Skin of body (tissue), 2 donors: ENCODE results near the gene KRTAP5-6. TPM values are rescaled to one million over a fixed set of nuclear protein-coding genes. Genes with fewer than 3 reads are reported as not detected.

Source experiments
- DNase-seq: peaks from one replicate; lab custom pipeline; 2025; lab: John Stamatoyannopoulos, UW
- total RNA-seq: library from RNA; depleted of rRNA; stranded (reverse); fragments of >200 nt; gene quantifications from one replicate; pipeline ENCODE4 v1.2.3, GENCODE V29; 2014

The KRTAP5-6 gene, protein sequence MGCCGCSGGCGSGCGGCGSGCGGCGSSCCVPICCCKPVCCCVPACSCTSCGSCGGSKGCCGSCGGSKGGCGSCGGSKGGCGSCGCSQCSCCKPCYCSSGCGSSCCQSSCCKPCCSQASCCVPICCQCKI
- not detected for total RNA-seq

DNA sequence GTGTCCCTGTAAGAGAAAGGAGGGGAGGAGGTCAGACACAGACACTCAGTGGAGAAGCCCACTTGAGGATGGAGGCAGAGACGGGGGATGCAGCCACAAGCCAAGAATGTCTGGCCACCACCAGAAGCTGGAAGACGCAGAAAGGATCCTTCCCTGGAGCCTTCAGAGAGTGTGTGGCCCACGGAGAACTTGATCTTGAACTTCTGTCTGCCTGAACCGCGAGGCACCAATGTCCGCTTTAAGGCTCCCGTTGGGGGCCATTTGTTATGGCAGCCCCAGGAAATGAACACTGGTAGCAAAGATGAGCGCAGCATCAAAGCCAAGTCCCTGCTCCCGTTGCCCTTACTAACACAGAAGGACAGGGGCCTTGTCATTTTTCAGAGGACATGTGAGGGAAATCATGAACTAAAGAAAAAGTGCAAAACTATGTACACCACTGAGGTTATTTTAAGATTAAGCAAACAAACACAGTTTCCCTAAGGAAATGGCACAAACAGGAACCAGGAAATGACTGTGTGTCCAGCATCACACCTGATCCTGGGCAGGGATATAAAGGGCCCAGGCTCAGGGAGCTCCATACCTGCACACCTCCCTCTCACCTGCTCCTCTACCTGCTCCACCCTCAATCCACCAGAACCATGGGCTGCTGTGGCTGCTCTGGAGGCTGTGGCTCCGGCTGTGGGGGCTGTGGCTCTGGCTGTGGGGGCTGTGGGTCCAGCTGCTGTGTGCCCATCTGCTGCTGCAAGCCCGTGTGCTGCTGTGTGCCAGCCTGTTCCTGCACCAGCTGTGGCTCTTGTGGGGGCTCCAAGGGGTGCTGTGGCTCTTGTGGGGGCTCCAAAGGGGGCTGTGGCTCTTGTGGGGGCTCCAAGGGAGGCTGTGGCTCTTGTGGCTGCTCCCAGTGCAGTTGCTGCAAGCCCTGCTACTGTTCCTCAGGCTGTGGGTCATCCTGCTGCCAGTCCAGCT lies at the start of gene KRTAP5-6:
KRTAP5-6 (plus strand) TSS at position 588 of the 963 bp plus-strand sequence; CDS start at position 639, 51 bp downstream.
- DNase-seq, result no peak

DNA sequence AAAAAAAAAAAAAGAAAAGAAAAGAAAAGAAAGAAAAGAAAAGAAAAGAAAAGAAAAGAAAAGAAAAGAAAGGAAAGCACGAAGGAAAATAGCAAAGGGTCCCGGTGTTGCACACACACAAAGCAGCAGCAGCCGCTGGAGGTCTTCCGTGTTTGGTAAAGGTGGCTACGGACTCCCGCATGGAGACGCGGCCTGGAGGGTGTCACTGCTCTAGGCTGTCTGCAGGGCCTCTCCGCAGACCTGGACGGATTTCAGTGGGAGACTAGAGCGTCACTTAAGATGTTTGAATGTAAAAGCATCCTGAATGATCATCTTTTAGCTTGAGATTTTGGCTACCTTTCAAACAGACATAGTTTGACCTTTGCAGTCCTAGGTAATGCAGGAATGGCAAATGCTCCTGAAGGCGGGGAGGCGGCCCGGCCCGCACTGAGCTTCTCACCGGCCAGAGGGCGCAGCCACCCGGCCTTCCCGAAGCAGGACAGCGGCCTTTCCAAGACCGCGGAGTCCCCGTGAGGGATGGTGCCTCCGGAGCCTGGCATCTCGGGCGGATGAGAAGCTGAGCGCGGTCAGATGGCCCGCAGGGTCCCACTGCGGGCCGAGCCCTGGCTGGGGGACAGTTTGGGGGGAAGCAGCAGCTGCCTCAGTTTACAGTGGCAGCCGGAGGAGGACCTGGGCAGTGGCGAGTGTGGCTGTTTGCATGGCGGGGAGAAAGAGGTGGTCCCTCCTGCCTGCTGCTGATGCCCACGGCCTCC lies 48.9 kb upstream of the KRTAP5-6 start:
- DNase-seq, result no peak

DNA sequence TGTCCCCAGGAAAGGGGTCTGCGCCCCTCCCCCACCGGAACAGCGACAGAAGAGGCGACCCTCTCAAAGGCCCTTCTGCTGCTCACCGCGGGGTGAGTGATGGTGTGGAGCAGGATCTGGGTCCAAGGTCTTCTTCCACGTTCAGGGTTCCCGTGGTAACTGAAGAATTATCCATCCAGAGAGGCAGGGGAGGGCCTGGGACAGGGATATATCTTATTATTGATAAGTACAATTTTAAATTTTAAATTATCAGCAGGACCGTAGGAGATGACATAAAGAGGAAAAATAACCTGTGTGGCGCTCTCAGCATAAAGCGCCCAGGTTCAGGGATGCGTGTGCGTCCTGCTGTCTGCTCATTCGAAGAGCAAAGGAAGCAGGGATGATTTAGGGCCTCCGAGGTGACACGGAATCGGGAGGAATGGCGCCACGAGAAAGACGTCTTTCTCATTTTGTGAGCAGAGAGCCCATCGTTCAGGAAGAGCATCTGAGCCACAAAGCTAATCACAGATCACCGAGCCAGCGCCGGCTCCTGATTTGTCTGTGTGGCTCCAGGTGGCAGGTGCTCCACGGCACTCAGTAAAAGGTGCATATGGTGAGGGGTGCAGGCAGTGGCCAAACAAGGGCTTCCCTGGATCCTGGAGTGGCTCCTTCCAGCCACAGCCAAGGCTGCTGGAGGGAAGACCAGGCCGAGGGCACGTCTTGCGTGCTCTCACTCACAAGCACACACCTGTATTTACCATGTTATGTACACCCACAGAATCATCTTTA lies 48.2 kb upstream of the KRTAP5-6 start:
- DNase-seq, result no peak

DNA sequence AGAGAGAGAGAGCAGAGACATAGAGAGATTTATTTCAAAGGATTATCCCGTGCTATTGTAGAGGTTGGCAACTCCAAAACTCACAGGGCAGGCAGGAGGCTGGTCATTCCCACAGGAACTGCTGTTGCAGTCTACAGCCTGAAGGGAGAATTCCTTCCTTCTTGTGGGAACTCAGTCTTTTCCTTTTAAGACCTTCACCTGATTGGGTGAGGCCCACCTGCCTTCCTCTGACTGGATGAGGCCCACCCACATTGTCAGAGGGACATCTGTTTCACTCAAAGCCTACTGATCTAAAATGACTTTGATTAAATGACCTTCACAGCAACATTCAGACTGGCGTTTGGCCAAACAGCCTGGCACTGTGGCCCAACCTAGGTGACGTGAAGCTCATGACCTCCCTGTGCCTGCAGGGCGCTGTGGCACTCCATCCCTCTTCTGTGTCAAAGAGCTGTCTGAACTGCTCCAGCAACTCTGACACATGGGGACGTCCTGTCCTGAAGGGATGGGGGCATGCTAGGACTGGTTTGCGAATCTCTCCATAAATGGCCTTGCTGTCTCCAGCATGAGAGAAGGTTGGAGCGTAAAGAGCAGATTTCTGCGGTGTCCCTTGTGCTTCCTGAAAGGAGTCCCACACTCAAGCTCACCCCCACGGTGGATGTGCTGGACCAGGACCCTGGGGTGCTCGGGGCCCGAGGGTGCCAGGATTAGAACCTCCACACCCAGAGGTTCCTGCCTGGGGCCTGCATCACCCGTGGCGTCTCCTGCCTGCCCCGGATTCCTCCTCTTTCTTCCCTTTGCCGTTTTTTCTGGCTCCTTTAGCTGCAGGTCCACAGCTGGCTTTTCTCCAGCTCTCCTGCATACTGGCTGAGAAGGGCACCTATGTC lies 46.7 kb upstream of the KRTAP5-6 start:
- DNase-seq, result no peak

DNA sequence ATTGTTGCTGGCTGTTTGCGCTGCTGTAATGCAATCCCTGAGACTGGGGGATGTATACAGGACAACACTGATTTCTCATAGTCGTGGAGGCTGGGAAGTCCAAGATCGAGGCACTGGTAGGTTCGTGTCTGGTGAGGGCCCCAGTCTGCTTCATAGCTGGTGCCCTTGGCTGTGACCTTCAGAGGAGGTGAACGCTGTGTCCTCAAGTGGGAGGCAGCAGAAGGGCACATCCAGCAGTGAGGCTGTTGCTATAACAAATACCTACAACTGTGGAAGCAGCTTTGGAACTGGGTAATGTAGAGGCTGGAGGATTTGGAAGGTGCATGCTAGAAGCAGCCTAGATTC lies 46.1 kb upstream of the KRTAP5-6 start:
- DNase-seq, result no peak

DNA sequence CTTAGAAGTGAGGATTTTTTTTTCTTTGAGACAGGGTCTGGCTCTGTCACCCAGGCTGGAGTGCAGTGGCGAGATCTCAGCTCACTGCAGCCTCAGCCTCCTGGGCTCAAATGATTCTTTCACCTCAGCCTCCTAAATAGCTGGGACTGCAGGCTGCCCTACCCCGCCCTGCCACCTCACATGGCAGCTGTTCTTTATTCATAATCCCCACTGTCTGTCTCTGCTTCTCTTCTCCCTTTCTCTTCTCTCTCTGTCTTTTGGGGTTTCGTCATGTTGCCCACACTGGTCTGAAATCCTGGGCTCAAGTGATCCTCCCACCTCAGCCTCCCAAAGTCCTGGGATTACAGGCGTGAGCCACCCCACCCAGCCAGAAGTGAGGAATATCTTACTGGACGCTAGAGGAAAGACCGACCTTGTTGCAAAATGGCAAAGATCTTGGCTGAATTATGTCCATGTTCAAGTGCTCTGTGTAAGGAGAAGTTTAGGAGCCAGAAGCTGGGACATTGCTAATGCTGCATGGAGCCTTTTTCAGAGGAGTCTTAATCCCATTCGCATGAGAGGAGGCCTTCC lies 45.5 kb upstream of the KRTAP5-6 start:
- DNase-seq, result no peak

DNA sequence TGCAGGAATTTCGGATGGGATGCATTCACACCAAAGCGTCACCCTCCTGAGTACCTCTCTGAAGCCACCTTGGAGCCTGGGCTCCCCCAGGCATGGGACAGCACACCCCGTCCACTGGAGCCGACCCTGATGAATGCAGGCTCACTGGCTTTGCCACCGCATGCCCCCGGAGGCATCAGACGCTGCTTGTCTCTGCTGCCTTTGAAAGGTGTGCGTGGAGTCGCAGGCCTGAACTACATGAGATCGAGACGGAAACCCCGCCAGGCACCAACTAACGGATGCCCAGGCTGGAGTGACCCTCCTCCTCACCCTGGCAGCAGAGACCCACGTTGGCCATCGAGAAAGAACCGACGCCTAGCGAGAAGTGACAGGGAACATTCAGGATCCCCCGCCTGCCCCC lies 45.0 kb upstream of the KRTAP5-6 start:
- DNase-seq, result no peak

DNA sequence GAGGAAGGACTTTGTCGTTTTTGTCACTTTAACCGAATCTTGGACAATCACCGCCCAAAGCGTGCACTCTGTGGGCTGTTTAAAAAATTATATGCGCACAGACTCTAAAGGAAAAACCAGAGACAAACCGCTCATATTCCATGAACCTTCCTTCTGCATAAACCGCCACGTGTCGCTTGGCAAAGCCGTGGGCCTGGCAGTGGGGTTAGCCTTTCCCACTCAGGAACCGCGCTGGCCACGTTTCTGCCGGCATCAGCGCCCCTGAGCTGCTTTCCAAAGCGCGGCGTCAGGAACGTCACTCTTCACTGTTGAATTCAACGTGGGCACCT lies 44.6 kb upstream of the KRTAP5-6 start:
- no peak for DNase-seq

DNA sequence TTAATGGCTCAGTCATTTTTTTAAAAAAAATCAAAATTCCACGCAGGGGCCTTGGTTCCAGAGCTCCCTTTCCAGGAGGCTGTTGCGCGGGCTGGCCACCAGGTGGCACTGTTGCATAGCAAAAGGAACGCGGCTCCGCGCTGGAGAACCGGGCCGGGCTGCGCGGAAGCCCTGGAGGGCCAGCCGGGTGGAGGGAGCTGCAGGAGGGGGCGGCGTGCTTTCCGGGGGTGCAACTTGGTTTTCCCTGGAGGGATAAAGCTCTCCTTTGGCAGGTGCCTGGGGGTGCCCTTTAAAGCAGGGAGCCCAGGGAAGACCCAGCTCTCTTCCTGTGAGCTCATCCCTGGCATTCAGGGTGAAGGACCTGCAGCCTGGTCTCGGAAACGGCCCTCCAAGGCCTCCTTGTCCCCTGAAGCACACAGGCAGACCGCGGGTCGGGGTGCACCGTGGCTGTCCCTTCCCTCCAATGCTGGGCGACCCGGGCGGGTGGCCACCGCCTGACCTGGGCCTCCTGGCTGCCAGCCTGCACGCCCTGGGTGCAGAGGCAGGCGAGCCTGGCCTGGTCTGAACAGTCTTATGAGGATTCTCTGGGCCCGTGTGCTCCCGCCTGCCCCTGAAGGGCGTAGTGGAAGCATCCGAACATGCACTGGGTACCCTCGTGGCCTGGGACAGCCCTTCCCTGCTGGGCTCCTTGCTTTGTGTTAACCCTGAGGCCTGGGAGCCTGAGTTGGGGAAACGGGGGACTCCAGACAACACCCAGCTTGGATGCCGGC lies 44.0 kb upstream of the KRTAP5-6 start:
- peak; percentile 45 for DNase-seq

DNA sequence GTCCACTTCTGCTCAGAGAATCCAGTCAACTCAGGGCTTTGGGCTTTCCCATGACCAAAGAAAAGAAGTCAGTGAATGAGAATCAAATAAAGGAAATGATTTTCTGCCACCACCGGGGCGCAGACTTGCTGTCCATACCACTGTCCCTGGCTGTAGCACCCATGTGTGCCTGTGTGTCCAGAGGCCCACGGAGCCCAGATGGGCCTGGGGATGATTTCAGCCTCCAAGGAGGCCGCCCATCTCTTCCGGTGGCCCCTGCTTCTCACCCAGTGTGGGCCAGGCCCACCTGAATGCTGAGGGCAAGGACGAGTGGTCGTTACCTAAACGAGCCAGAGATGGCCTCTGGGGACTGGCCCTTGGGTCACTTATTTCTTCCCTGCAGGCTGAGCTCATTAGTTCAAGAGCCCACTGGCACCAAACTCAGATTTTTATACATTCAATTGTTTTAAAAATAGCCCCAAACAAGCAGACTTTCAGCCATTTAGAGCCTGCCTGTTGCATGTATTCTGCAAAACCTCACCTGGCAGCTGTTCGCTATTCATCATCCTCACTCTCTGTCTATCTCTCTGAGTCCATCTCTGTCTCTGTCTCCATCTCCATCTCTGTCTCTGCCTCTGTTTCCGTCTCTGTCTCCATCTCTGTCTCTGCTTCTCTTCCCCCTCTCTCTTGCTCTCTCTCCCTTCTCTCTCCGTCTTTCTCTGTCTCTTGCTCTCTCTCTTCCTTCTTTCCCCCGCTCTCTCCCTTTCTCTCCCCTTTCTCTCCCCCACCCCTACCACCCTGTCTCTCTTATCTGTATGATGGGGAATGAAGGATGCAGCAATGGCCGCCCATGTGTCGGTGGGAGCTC lies 43.2 kb upstream of the KRTAP5-6 start:
- no peak for DNase-seq

DNA sequence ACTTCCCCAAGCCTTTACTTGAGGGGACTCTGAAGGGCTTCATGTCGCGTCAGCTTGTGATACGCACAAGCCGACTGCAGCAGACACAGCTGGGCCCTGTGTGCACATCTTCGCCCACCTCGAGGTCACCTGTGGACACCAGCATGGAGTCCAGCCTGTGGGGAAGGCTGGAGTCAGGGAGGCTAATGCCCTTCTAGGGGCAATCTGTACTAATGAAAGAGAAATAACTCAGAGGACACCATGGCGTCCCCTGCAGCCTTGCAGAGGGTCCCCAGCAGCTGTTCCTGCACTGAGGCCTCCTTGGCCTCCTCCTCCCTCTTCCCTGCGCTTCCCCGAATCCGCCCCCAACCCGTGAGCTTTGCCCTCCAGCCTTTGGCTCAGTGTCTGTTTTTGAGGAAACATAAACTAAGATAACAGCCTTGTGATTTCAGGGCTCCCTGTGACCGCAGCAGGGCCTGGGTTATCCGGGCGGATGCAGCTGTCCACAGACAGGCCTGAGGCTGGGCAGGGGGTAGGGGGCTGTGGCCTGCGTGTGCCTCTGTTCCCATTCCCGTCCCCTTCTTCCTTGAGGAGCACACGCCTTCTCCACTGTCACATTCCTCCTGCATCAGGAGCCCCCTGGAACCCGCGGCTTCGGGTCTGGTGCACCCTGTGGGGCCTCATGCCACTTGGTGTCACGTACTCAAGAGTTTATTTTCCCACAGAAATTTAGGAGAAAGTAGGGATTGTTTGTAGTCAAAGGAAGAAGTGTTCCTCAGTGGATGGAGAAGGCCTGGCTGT lies 42.4 kb upstream of the KRTAP5-6 start:
- no peak for DNase-seq

DNA sequence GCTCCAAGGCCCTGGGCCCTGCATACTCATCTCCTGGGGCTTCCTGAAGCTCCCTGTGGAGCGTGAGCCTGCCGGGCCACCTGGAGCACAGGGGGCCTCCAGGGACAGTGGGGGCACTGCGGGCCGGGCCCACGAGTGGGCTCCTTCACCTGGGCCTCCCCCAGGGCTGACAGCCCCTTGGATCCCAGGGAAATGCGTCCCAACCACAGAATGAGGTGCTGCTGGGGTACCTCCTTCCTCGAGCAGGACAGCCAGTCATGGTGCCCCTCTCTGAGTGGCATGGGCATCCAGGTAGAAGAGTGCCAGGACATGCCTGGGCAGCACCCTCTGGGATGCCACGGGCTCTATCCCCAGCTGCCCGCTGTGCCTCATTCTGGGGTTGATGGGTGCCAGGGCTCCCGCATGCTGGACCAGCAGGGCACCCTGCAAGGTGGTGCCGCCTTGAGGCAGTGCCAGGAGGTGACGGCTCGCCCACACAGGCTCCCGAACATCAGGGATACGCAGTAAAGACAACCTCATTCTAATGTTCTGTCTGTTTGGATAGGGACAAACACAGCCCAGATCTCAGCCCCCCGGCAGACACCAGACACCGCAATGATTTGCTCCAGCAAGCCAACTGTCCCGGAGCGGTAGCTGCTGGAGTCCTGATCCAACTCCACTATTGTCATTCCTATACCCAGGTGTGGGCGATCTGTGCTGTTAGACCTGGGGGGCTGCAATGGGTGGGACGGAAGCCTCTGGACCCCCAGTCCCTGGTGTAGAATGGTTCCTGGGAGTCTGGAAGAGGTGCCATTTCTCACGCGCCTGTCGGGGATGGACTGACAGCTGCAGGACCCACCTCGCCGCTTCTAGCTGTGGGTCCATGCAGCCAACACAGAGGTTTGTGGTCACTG lies 41.6 kb upstream of the KRTAP5-6 start:
- no peak for DNase-seq

DNA sequence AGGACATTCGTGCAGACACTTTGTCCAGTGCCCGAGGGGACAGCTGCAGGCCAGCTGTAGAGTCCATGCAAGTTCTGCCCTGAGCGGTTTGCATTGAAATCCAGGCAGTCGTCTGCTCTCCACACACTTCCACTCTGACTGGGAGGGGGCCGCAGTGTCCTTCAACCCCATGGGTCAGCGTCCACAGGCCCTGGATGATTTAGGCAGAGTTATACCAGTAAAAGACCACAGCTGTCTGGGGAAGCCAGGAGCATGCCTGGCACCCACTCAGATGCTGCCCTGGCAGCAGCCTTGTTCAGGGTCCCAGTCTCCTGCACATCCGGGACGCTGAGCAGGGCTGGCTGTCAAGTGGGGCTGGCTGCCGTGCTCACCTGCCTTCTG lies 40.9 kb upstream of the KRTAP5-6 start:
- no peak for DNase-seq

DNA sequence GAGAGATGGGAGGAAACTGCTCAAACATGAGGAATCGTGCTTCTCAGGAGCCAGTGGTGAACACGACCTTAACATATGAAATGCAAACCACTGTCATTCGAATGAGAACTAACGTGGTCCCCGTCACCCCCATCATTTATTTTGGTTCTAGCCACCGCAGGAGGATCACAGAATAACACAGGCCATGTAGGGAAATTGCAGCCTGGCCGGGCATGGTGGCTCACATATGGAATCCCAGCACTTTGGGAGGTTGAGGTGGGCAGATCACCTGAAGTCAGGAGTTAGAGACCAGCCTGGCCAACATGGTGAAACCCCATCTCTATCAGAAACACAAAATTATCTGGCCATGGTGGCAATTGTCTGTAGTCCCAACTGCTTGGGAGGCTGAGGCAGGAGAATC lies 40.3 kb upstream of the KRTAP5-6 start:
- DNase-seq, result no peak

DNA sequence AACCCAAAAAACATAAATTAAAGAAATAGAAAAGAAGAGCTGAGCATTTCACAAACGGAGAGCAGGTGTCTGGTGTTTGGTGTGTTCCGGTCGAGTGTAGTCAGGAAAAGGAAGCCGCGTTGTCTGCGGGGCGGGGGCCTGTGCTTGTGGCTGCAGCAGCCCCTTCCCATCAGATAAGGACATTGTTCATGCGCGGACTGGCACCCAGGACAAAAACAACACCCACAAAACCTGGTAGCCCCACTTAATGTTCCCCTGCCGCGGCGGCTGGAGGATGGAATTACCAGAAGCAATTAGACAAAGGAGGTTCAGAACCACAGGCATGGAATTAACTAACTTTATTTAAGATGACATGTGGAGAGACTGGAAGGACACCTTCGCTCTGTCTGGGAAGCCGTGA lies 37.5 kb upstream of the KRTAP5-6 start:
- no peak for DNase-seq

DNA sequence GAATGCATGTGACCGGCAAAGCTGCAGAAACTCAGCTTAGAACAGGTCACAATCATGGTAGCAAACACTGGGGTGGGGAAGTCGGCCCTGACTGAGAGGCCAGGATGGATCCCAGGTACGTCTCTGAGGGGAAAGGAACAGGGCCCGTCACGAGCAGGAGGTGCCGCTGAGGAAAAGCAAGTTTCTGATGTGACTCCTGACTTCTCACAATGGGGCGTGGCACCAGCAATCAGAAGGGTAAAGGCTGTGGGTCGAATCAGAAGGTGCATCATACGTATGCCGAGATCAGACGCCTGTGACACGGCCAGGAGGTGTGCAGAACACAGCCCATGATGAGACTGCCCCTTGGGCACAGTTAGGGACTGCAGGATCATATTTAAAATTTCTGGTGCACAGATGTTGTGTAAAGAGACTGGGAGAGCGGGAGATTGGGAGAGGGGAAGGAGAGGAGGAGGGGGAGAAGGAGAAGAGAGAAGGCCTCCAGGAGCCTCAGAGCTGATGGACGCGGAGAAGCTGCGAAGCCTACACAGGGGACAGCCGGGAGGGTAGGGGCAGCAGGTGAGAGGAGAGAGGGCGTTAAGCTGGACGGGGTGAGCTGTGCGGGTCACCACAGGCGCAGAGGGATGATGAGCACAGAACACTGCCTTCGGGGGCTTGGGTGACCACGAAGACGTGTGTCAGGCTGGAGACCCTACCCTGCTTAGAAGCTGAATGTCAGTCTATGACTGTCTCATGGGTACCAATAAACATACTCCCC lies 36.7 kb upstream of the KRTAP5-6 start:
- no peak for DNase-seq
